GM20000 (cell line): ENCODE measurements around the gene AMACR.
"Not testable (repeated sequence)": the region's sequence is repeated elsewhere in the genome, so short reads cannot be mapped to it uniquely, and the experiment has no call there.

ENCODE experiments used
- DNase-seq: peaks from one replicate; pipeline ENCODE4 v3.0.0; 2012; ENCODE audit warnings: low spot score
- TF ChIP-seq, protein P1 (sequence below): IDR thresholded peaks from 2 replicates; pipeline ENCODE4 v1.5.1; 2012; ENCODE audit warnings: mild to moderate bottlenecking, control low read depth; ENCODE audit errors: extremely low read depth, missing control alignments

Gene AMACR

DNA sequence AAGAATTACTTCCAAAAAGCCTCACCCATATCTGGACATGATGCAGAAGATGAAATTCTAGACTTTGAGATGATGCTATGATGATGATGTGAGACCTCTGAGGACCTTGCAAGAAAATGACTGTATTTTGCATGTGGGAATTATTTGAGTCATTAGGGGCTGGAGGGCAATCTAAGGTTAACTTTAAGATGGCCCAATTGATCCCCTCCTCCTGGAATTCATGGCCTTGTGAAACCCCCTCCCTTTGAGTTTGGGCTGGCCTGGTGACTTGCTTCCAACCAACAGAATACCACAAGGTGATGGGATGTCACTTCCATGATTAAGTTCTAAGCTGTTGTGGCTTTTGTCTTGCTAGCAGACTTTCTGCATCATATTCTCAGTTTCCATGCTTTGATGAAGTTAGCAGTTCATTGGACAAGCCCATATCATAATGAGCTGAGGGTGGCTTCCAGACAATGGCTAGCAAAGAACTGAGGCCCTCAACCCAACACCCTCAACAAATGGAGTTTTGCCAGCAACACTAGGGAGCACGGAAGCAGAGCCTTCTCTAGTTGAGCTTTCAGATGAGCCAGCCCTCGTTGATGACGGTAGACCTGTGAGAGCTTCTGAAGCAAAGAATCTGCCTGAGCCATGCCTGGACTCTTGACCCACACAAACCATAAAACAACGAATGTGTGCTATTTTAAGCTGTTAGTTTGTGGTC is 7.4 kb upstream of the AMACR start:
- no peak for DNase-seq
- TF ChIP-seq, protein P1, sequence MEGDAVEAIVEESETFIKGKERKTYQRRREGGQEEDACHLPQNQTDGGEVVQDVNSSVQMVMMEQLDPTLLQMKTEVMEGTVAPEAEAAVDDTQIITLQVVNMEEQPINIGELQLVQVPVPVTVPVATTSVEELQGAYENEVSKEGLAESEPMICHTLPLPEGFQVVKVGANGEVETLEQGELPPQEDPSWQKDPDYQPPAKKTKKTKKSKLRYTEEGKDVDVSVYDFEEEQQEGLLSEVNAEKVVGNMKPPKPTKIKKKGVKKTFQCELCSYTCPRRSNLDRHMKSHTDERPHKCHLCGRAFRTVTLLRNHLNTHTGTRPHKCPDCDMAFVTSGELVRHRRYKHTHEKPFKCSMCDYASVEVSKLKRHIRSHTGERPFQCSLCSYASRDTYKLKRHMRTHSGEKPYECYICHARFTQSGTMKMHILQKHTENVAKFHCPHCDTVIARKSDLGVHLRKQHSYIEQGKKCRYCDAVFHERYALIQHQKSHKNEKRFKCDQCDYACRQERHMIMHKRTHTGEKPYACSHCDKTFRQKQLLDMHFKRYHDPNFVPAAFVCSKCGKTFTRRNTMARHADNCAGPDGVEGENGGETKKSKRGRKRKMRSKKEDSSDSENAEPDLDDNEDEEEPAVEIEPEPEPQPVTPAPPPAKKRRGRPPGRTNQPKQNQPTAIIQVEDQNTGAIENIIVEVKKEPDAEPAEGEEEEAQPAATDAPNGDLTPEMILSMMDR: no peak

DNA sequence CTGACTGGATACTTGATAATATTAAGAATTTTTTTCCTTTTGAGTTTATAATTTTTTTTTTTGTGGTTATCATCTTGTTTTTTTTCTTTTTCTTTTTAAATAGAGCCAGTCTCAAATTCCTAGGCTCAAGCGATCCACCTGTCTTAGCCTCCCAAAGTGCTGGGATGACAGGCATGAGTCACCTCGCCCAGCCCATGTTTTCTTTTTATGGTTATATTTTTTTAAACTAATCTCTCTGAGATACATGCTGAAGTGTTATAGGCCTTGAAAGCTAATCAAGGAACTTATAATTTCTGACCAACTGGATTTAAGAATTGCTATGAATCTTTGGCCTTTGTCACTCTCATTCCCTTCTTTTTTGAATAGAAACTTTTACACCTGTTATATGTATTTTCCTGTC is 6.8 kb upstream of the AMACR start:
- no peak for DNase-seq
- TF ChIP-seq, protein P1: no peak

DNA sequence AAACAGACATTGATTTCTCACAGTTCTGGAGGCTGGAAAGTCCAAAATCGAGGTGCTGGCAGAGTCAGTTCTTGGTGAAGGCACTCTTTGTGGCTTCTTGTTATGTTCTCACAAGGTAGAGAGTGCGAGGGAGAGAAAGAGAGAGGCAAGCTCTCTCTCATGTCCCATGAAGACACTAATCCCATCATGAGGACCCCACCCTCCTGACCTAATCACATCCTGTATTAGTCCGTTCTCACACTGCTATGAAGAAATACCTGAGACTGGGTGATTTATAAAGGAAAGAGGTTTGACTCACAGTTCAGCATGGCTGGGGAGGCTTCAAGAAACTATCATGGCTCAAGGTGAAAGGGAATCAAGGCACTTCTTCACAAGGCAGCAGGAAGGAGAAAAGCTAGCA is 5.7 kb upstream of the AMACR start:
- TF ChIP-seq, protein P1: no peak
- no peak for DNase-seq

DNA sequence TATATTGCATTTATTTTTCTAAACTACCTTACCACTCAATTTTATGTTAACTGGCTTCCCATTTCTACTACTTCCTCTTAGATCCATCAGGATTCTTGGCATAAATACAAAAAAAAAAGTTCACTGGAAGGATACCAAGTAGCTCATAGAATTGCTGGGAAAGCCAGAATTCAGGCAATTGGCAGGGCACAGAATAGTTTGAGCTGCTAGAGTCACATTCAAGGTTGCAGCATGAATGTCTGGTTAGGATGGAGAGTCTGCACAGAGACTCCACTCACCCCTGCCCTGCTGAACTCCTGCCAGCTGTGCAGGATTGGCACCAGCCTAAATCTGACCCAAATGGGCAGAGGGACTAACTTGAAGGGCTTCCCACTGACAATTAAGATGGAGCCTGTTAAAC is 4.9 kb upstream of the AMACR start:
- DNase-seq: no peak
- TF ChIP-seq, protein P1: no peak

DNA sequence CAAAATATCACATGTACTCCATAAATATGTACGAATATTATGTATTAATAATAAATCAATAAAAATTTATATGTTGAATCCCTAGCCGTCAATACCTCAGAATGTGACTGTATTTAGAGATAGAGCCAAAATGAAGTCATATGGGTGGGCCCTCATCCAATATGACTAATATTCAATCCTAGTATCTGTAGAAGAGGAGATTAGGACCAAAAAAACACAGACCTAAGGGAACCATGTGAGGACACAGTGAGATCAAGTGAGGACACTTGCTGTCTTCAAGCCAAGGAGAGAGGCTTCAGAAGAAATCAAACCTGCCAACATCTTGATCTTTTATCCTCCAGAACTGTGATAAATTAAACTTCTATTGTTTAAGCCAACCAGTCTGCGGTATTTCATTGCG is 3.7 kb upstream of the AMACR start:
- no peak for DNase-seq

DNA sequence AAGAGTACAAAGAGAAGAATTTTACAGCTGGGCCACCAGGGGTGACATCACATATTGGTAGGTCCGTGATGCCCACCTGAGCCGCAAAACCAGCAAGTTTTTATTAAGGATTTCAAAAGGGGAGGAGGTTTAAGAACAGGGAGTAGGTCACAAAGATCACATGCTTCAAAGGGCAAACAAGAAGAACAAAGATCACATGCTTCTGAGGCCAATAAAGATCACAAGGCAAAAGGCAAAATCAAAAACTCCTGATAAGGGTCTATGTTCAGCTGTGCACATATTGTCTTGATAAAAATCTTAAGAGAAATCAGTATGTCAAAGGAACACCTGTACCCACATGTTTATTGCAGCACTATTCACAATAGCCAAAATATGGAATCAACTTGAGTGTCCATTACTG is 2.3 kb upstream of the AMACR start:
- DNase-seq: not testable (repeated sequence)

More for the DNA sequence above, 3.7 kb upstream of the AMACR start:
- TF ChIP-seq, protein P1: no peak

DNA sequence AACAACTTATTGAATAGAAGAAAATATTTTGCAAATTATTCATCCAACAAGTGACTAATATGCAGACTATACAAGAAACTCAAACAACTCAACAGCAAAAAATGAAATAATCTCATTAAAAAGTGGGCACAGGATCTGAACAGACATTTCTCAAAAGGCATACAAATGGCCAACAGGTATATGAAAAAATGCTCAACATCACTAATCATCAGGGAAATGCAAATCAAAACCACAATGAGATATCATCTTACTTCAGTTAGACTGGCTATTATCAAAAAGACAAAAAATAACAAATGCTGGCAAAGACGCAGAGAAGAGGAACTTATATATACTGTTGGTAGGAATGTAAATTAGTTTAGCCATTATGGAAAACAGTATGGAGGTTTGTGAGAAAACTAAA is 1.8 kb upstream of the AMACR start:
- TF ChIP-seq, protein P1: no peak
- no peak for DNase-seq

DNA sequence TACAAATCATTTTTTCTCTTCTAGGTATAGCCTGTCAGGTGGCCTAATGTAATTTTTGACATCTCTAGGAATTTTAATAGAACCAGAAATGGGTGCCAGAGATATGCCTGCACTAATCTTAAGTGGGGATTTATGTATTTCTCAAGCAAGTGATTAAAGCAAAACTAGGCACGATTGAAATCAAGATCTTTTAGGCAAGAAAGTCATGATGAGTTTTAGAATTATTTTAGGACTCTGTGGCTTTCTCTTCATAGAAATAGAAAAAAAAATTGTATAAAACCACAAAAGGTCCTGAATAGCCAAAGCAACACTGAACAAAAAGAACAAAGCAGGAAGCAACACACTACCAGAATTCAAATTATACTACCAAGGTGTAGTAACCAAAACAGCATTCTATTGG is 952 bp upstream of the AMACR start:
- TF ChIP-seq, protein P1: no peak
- DNase-seq: no peak
